SK-N-MC (cell line): ENCODE results near the gene TAPBPL.

ENCODE experiments used
- DNase-seq: peaks from one replicate; pipeline ENCODE4 v3.0.0-alpha.2; 2011; ENCODE audit warnings: low read depth, low spot score
- H3K27ac ChIP-seq: fragments of 200-600 bp; sonication (generic); 2 replicates; pipeline ENCODE4 v1.5.1; 2016; ENCODE audit warnings: mixed run types
- H3K36me3 ChIP-seq: fragments of 200-600 bp; sonication (generic); 2 replicates; pipeline ENCODE4 v1.6.1; 2017; ENCODE audit warnings: antibody characterized with exemption, low read length, mixed read lengths; ENCODE audit not compliant: insufficient read depth
- H3K4me3 ChIP-seq: fragments of 200-600 bp; sonication (generic); 2 replicates; pipeline ENCODE4 v1.5.1; 2016
- H3K9ac ChIP-seq: fragments of 200-600 bp; sonication (generic); 2 replicates; pipeline ENCODE4 v1.8.0; 2017; ENCODE audit warnings: mixed run types, mixed read lengths; ENCODE audit not compliant: insufficient read length
- H3K9me3 ChIP-seq: fragments of 200-600 bp; sonication (generic); 2 replicates; pipeline ENCODE4 v1.6.1; 2017; ENCODE audit warnings: low read depth, mild to moderate bottlenecking, antibody characterized with exemption, low read length, moderate library complexity, mixed read lengths
- EZH2 ChIP-seq: fragments of 200-600 bp; sonication (generic); IDR thresholded peaks from one replicate; pipeline ENCODE4 v1.6.1; 2017; ENCODE audit warnings: antibody characterized with exemption
- FOXP2 ChIP-seq: optimal IDR thresholded peaks from 2 replicates; pipeline ENCODE3; 2011; ENCODE audit warnings: mild to moderate bottlenecking, moderate library complexity; ENCODE audit not compliant: insufficient read depth; ENCODE audit errors: extremely low read length, control extremely low read depth
- POLR2AphosphoS5 ChIP-seq: IDR thresholded peaks from 2 replicates; pipeline ENCODE4 v1.6.1; 2012; ENCODE audit warnings: mild to moderate bottlenecking, low read depth, low read length, borderline replicate concordance

TAPBPL gene

GRCh38 chr12:6457220-6457945 lies 5.5 kb downstream of the TAPBPL start:
- TF ChIP-seq POLR2AphosphoS5 (no peak), EZH2 (no peak), FOXP2 (no peak)
- no peak overlapping the region for H3K27ac ChIP-seq
- H3K36me3 ChIP-seq: no peaks in the 10 kb centered on the region
- DNase-seq: no peak
- H3K4me3 ChIP-seq: no peak overlapping the region
- no peak overlapping the region for H3K9ac ChIP-seq
- no peaks in the 10 kb centered on the region for H3K9me3 ChIP-seq

- Histone ChIP-seq H3K36me3 (no peaks in the 10 kb centered on the region), H3K9me3 (no peaks in the 10 kb centered on the region), H3K27ac (no peak overlapping the region), H3K9ac (no peak overlapping the region), H3K4me3 (no peak overlapping the region)
- TF ChIP-seq FOXP2: no peak
- TF ChIP-seq EZH2: no peak
- no peak for TF ChIP-seq POLR2AphosphoS5
- DNase-seq: no peak
Observed at GRCh38 chr12:6458281-6459003, 6.6 kb downstream of the TAPBPL start.

GRCh38 chr12:6459004-6459337 lies 7.1 kb downstream of the TAPBPL start:
- TF ChIP-seq FOXP2 (no peak), POLR2AphosphoS5 (no peak), EZH2 (no peak)
- Histone ChIP-seq H3K27ac (no peak overlapping the region), H3K9me3 (no peaks in the 10 kb centered on the region), H3K4me3 (no peak overlapping the region), H3K9ac (no peak overlapping the region), H3K36me3 (no peaks in the 10 kb centered on the region; the same call in 1 of the 2 replicates)
- no peak for DNase-seq

GRCh38 chr12:6460751-6461371 lies 9.0 kb downstream of the TAPBPL start:
- Histone ChIP-seq H3K9me3 (no peaks in the 10 kb centered on the region), H3K9ac (no peak overlapping the region), H3K4me3 (no peak overlapping the region), H3K27ac (no peak overlapping the region), H3K36me3 (peaks cover 6% of the 10 kb centered on the region)
- no peak for TF ChIP-seq POLR2AphosphoS5
- no peak for TF ChIP-seq EZH2
- TF ChIP-seq FOXP2: no peak
- DNase-seq: no peak

GRCh38 chr12:6461401-6462233 lies 9.8 kb downstream of the TAPBPL start:
- Histone ChIP-seq H3K27ac (no peak overlapping the region), H3K9me3 (no peaks in the 10 kb centered on the region), H3K4me3 (no peak overlapping the region), H3K36me3 (peaks cover 6% of the 10 kb centered on the region), H3K9ac (no peak overlapping the region)
- peak; percentile 26 for DNase-seq
- TF ChIP-seq EZH2: no peak
- 0 out of 2 replicates have a peak, but pooled peaks have one; percentile 21 for TF ChIP-seq POLR2AphosphoS5
- TF ChIP-seq FOXP2: no peak

GRCh38 chr12:6462234-6462995 lies 10.6 kb downstream of the TAPBPL start:
- Histone ChIP-seq H3K27ac (no peak overlapping the region), H3K9me3 (no peaks in the 10 kb centered on the region), H3K4me3 (no peak overlapping the region), H3K9ac (no peak overlapping the region), H3K36me3 (peaks cover 6% of the 10 kb centered on the region)
- TF ChIP-seq FOXP2 (no peak), EZH2 (no peak)
- DNase-seq: no peak

GRCh38 chr12:6463216-6463615 lies 11.4 kb downstream of the TAPBPL start:
- no peak for TF ChIP-seq POLR2AphosphoS5
- H3K4me3 ChIP-seq: no peak overlapping the region
- H3K9me3 ChIP-seq: no peaks in the 10 kb centered on the region
- H3K36me3 ChIP-seq: peaks cover 6% of the 10 kb centered on the region
- no peak for DNase-seq
- no peak overlapping the region for H3K9ac ChIP-seq
- H3K27ac ChIP-seq: no peak overlapping the region
